ENCODE data around the gene ZNF260. TPM values are rescaled to one million over a fixed set of nuclear protein-coding genes. Genes with fewer than 3 reads are reported as not detected.
A peak's percentile ranks its signal among the peaks of the same experiment; 100 is the strongest.

ZNF260 gene
- total RNA-seq (1 to 10 TPM; 4.6 to 5.4 TPM), total RNA-seq (13.6 to 38.9 reads per million in 2 donors)

GRCh38 chr19:36528194-36528920 is at the start of gene ZNF260:
Gene ZNF260, minus strand, starts transcription at chr19:36528271. Its CDS starts 13,033 bp downstream, at chr19:36515238.
- Mint-ChIP-seq H3K27ac (peak within 1 kb of the TSS; percentile 92), H3K4me1 (peaks cover 10% of the 10 kb centered on the region), H3K4me3 (peak within 1 kb of the TSS; percentile 96), H3K36me3 (ENCODE audit: low read depth) (peaks cover 6% of the 10 kb centered on the region), H3K27me3 (no peaks in the 10 kb centered on the region)
- ATAC-seq (peak; percentile 91), DNase-seq (peak; percentile 83 to 84 (median 83))
- peaks cover 5% of the 10 kb centered on the region for H3K9me3 ChIP-seq (ENCODE audit: control insufficient read depth, low read length, poor library complexity, severe bottlenecking)

GRCh38 chr19:36577271-36577996 is 49.4 kb upstream of the ZNF260 start:
- Mint-ChIP-seq H3K27me3 (no peaks in the 10 kb centered on the region), H3K27ac (no peak overlapping the region), H3K36me3 (ENCODE audit: low read depth) (peaks cover 14% of the 10 kb centered on the region), H3K4me3 (no peak overlapping the region), H3K4me1 (peaks cover 17% of the 10 kb centered on the region)
- DNase-seq = no peak
- ATAC-seq = no peak
- peaks cover 2% of the 10 kb centered on the region for H3K9me3 ChIP-seq (ENCODE audit: control insufficient read depth, low read length, poor library complexity, severe bottlenecking)

- no peaks in the 10 kb centered on the region for H3K9me3 ChIP-seq (ENCODE audit: control insufficient read depth, low read length, poor library complexity, severe bottlenecking)
- H3K4me3 Mint-ChIP-seq = peak overlapping the region; percentile 92
- peaks cover 5% of the 10 kb centered on the region for H3K36me3 Mint-ChIP-seq (ENCODE audit: low read depth)
- DNase-seq (no peak), ATAC-seq (no peak)
- H3K4me1 Mint-ChIP-seq = peaks cover 24% of the 10 kb centered on the region
- no peak overlapping the region for H3K27ac Mint-ChIP-seq
- H3K27me3 Mint-ChIP-seq = no peaks in the 10 kb centered on the region
Measured at GRCh38 chr19:36574741-36575140, 46.7 kb upstream of the ZNF260 start.

- H3K27me3 Mint-ChIP-seq = no peaks in the 10 kb centered on the region
- peak overlapping the region; percentile 94 for H3K27ac Mint-ChIP-seq
- DNase-seq (no peak), ATAC-seq (no peak)
- peaks cover 3% of the 10 kb centered on the region for H3K36me3 Mint-ChIP-seq (ENCODE audit: low read depth)
- no peaks in the 10 kb centered on the region for H3K9me3 ChIP-seq (ENCODE audit: control insufficient read depth, low read length, poor library complexity, severe bottlenecking)
- H3K4me3 Mint-ChIP-seq = peak overlapping the region; percentile 92
- H3K4me1 Mint-ChIP-seq = peaks cover 24% of the 10 kb centered on the region
Measured at GRCh38 chr19:36573895-36574720, 46.0 kb upstream of the ZNF260 start.

GRCh38 chr19:36573020-36573894 is 45.2 kb upstream of the ZNF260 start, which contains the start of gene ZNF529:
Gene ZNF529, minus strand, starts transcription at chr19:36573292. Its CDS starts 946 bp downstream, at chr19:36572346.
- DNase-seq (peak; percentile 63 to 73 (median 73)), ATAC-seq (peak; percentile 93)
- H3K4me1 Mint-ChIP-seq = peaks cover 24% of the 10 kb centered on the region
- H3K27ac Mint-ChIP-seq = peak within 1 kb of the TSS; percentile 94
- peaks cover 2% of the 10 kb centered on the region for H3K36me3 Mint-ChIP-seq (ENCODE audit: low read depth)
- no peaks in the 10 kb centered on the region for H3K9me3 ChIP-seq (ENCODE audit: control insufficient read depth, low read length, poor library complexity, severe bottlenecking)
- peak within 1 kb of the TSS; percentile 92 for H3K4me3 Mint-ChIP-seq
- H3K27me3 Mint-ChIP-seq = no peaks in the 10 kb centered on the region

GRCh38 chr19:36572593-36573019 is 44.5 kb upstream of the ZNF260 start:
- Mint-ChIP-seq H3K4me3 (peak overlapping the region; percentile 92), H3K36me3 (ENCODE audit: low read depth) (peaks cover 6% of the 10 kb centered on the region), H3K4me1 (peaks cover 24% of the 10 kb centered on the region), H3K27me3 (no peaks in the 10 kb centered on the region), H3K27ac (peak overlapping the region; percentile 94)
- no peak for DNase-seq
- no peaks in the 10 kb centered on the region for H3K9me3 ChIP-seq (ENCODE audit: control insufficient read depth, low read length, poor library complexity, severe bottlenecking)
- no peak for ATAC-seq

GRCh38 chr19:36564391-36564790 is 36.3 kb upstream of the ZNF260 start:
- DNase-seq (no peak), ATAC-seq (no peak)
- Mint-ChIP-seq H3K27me3 (no peaks in the 10 kb centered on the region), H3K36me3 (ENCODE audit: low read depth) (peaks cover 10% of the 10 kb centered on the region), H3K4me3 (no peak overlapping the region), H3K27ac (no peak overlapping the region), H3K4me1 (no peaks in the 10 kb centered on the region)
- peaks cover 46% of the 10 kb centered on the region for H3K9me3 ChIP-seq (ENCODE audit: control insufficient read depth, low read length, poor library complexity, severe bottlenecking)

- H3K4me1 Mint-ChIP-seq = no peaks in the 10 kb centered on the region
- no peak overlapping the region for H3K4me3 Mint-ChIP-seq
- ATAC-seq (no peak), DNase-seq (no peak)
- no peak overlapping the region for H3K27ac Mint-ChIP-seq
- peaks cover 79% of the 10 kb centered on the region for H3K9me3 ChIP-seq (ENCODE audit: control insufficient read depth, low read length, poor library complexity, severe bottlenecking)
- no peaks in the 10 kb centered on the region for H3K27me3 Mint-ChIP-seq
- peaks cover 12% of the 10 kb centered on the region for H3K36me3 Mint-ChIP-seq (ENCODE audit: low read depth)
Measured at GRCh38 chr19:36547001-36547732, 19.1 kb upstream of the ZNF260 start.

- Mint-ChIP-seq H3K27ac (peak overlapping the region; percentile 92), H3K4me1 (peaks cover 10% of the 10 kb centered on the region), H3K4me3 (peak overlapping the region; percentile 96), H3K36me3 (ENCODE audit: low read depth) (peaks cover 6% of the 10 kb centered on the region), H3K27me3 (no peaks in the 10 kb centered on the region)
- no peak for ATAC-seq
- no peak for DNase-seq
- H3K9me3 ChIP-seq (ENCODE audit: control insufficient read depth, low read length, poor library complexity, severe bottlenecking) = peaks cover 5% of the 10 kb centered on the region
Measured at GRCh38 chr19:36528921-36529518, 949 bp upstream of the ZNF260 start.

- DNase-seq (no peak), ATAC-seq (no peak)
- peaks cover 8% of the 10 kb centered on the region for H3K9me3 ChIP-seq (ENCODE audit: control insufficient read depth, low read length, poor library complexity, severe bottlenecking)
- Mint-ChIP-seq H3K27ac (peak overlapping the region; percentile 92), H3K4me1 (peaks cover 10% of the 10 kb centered on the region), H3K27me3 (no peaks in the 10 kb centered on the region), H3K36me3 (ENCODE audit: low read depth) (peaks cover 9% of the 10 kb centered on the region), H3K4me3 (peak overlapping the region; percentile 96)
Measured at GRCh38 chr19:36527873-36528193, 238 bp downstream of the ZNF260 start.

GRCh38 chr19:36527341-36527740 is 730 bp downstream of the ZNF260 start:
- DNase-seq = no peak
- Mint-ChIP-seq H3K27ac (peak overlapping the region; percentile 92), H3K27me3 (no peaks in the 10 kb centered on the region), H3K36me3 (ENCODE audit: low read depth) (peaks cover 9% of the 10 kb centered on the region), H3K4me3 (no peak overlapping the region), H3K4me1 (peaks cover 10% of the 10 kb centered on the region)
- ATAC-seq = no peak
- H3K9me3 ChIP-seq (ENCODE audit: control insufficient read depth, low read length, poor library complexity, severe bottlenecking) = peaks cover 8% of the 10 kb centered on the region

All from T-helper 17 cell (primary cell).